Glutamatergic neuron (in vitro differentiated cells): ENCODE data around the gene CHP1. TPM values are rescaled to one million over a fixed set of nuclear protein-coding genes. Genes with fewer than 3 reads are reported as not detected.
A peak's percentile ranks its signal among the peaks of the same experiment; 100 is the strongest.
"Not testable (repeated sequence)": the region's sequence is repeated elsewhere in the genome, so short reads cannot be mapped to it uniquely, and the experiment has no call there.

Source experiments
- DNase-seq: peaks from one replicate; pipeline ENCODE4 v3.0.0; 2022
- H3K27ac Mint-ChIP-seq: one replicate; pipeline ENCODE4 v1.8.0; 2020; ENCODE audit warnings: mild to moderate bottlenecking, mixed read lengths, inconsistent platforms; ENCODE audit not compliant: unreplicated experiment
- H3K27me3 Mint-ChIP-seq: one replicate; pipeline ENCODE4 v1.8.0; 2020; ENCODE audit warnings: mild to moderate bottlenecking, moderate library complexity, mixed read lengths, inconsistent platforms; ENCODE audit not compliant: unreplicated experiment
- H3K36me3 Mint-ChIP-seq: one replicate; pipeline ENCODE4 v1.8.0; 2020; ENCODE audit warnings: mild to moderate bottlenecking, mixed read lengths, inconsistent platforms; ENCODE audit not compliant: unreplicated experiment
- H3K4me1 Mint-ChIP-seq: one replicate; pipeline ENCODE4 v1.8.0; 2020; ENCODE audit warnings: mild to moderate bottlenecking, low read depth, mixed read lengths, inconsistent platforms; ENCODE audit not compliant: unreplicated experiment
- H3K4me3 Mint-ChIP-seq: one replicate; pipeline ENCODE4 v1.8.0; 2020; ENCODE audit warnings: mild to moderate bottlenecking, mixed read lengths, inconsistent platforms; ENCODE audit not compliant: unreplicated experiment
- H3K9me3 Mint-ChIP-seq: one replicate; pipeline ENCODE4 v1.8.0; 2020; ENCODE audit warnings: mild to moderate bottlenecking, moderate library complexity, mixed read lengths, inconsistent platforms; ENCODE audit not compliant: unreplicated experiment
- CTCF ChIP-seq: fragments of 200-600 bp; sonication (generic); IDR thresholded peaks from one replicate; pipeline ENCODE4 v1.5.0; 2021; ENCODE audit not compliant: partially characterized antibody, unreplicated experiment
- total RNA-seq: library from RNA; stranded (reverse); fragmentation: NEBNext Ultra II Directional; extraction: Animal tissue kit (Norgen Biotek cat#: 25700); gene quantifications from one replicate; pipeline ENCODE4 v1.2.1, GENCODE V29; 2021; ENCODE audit not compliant: unreplicated experiment

Gene CHP1
- total RNA-seq, 1 donor from 2014 or later, result 65.6 TPM

- H3K27me3 Mint-ChIP-seq, result no peaks in the 10 kb centered on the region
- TF ChIP-seq CTCF, result no peak
- H3K4me3 Mint-ChIP-seq, result no peak overlapping the region
- no peak for DNase-seq
- no peak overlapping the region for H3K27ac Mint-ChIP-seq
- peaks cover 2% of the 10 kb centered on the region for H3K9me3 Mint-ChIP-seq
- H3K4me1 Mint-ChIP-seq, result peaks cover 3% of the 10 kb centered on the region
- no peaks in the 10 kb centered on the region for H3K36me3 Mint-ChIP-seq
These were observed 76.6 kb downstream of the CHP1 start for GRCh38 chr15:41307679-41308078.

GRCh38 chr15:41309226-41309905 lies 78.3 kb downstream of the CHP1 start:
- peaks cover 2% of the 10 kb centered on the region for H3K9me3 Mint-ChIP-seq
- no peak overlapping the region for H3K4me3 Mint-ChIP-seq
- no peaks in the 10 kb centered on the region for H3K4me1 Mint-ChIP-seq
- no peaks in the 10 kb centered on the region for H3K36me3 Mint-ChIP-seq
- TF ChIP-seq CTCF, result no peak
- H3K27me3 Mint-ChIP-seq, result no peaks in the 10 kb centered on the region
- no peak for DNase-seq
- no peak overlapping the region for H3K27ac Mint-ChIP-seq

GRCh38 chr15:41320805-41321330 lies 89.8 kb downstream of the CHP1 start:
- not testable (repeated sequence) for H3K4me3 Mint-ChIP-seq, H3K4me1 Mint-ChIP-seq, H3K27me3 Mint-ChIP-seq, H3K9me3 Mint-ChIP-seq, H3K36me3 Mint-ChIP-seq, H3K27ac Mint-ChIP-seq, DNase-seq

- DNase-seq, result no peak
- H3K27me3 Mint-ChIP-seq, result peaks cover 3% of the 10 kb centered on the region
- H3K27ac Mint-ChIP-seq, result no peak overlapping the region
These were observed 92.5 kb downstream of the CHP1 start for GRCh38 chr15:41323611-41324010.

GRCh38 chr15:41331281-41331680 lies 100.2 kb downstream of the CHP1 start:
- TF ChIP-seq CTCF, result no peak
- Mint-ChIP-seq H3K36me3 (no peaks in the 10 kb centered on the region), H3K4me1 (no peaks in the 10 kb centered on the region), H3K27ac (no peak overlapping the region), H3K9me3 (peaks cover 3% of the 10 kb centered on the region), H3K27me3 (peaks cover 2% of the 10 kb centered on the region), H3K4me3 (peak overlapping the region; percentile 100)
- no peak for DNase-seq

More at GRCh38 chr15:41323611-41324010, 92.5 kb downstream of the CHP1 start:
- no peaks in the 10 kb centered on the region for H3K4me1 Mint-ChIP-seq
- H3K36me3 Mint-ChIP-seq, result peaks cover 8% of the 10 kb centered on the region
- peaks cover 4% of the 10 kb centered on the region for H3K9me3 Mint-ChIP-seq
- no peak for TF ChIP-seq CTCF
- no peak overlapping the region for H3K4me3 Mint-ChIP-seq

Other genes starting within 250 kb of the CHP1 start
- 20.4 TPM for gene INO80, start 115.0 kb upstream of the CHP1 start, total RNA-seq
- gene EXD1, start 511 bp upstream of the CHP1 start, total RNA-seq, result not detected
- gene OIP5, start 101.3 kb downstream of the CHP1 start, total RNA-seq, result 1.5 TPM
- 19.3 TPM for gene NUSAP1, start 101.6 kb downstream of the CHP1 start, total RNA-seq
- gene NDUFAF1, start 171.2 kb downstream of the CHP1 start, total RNA-seq, result 20.7 TPM
- gene RTF1, start 185.8 kb downstream of the CHP1 start, total RNA-seq, result 66.4 TPM